Cortex of kidney (tissue), 1 donor: ENCODE results near the gene LCN10.
"Not testable (repeated sequence)": the region's sequence is repeated elsewhere in the genome, so short reads cannot be mapped to it uniquely, and the experiment has no call there.

Source experiments
- DNase-seq: peaks from one replicate; lab custom pipeline; 2025; lab: John Stamatoyannopoulos, UW

The LCN10 gene

DNA sequence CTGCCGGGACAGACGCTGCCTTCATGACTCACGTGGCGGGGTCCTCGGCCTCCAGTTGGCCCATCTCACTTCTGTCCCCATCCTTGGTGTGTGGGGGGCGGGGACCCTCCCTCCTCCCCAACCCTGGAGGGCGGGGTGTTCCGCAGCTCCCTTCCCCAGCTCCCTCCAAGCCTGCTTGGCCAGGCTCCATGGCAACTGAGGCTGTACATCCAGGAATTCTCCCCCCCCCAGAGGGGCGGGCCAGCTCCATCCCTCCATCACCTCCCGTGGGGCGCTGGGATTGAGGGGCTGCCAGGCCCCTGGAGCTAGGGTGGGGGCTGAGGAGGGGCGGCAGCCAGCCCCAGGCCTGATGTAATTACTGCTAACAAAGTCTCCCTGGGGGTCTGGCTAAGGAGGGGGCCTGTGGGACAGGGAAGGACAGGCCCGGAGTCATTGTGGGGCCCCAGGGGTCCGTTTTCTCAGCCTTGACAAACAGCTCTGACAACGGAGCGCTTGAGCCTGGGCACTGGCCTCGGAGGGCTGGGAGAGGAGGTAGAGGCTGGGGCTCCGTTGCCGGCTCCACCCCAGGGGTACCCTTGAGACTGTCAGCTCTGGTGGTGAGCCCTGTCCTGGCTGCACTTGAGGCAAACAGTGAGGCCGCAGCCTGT lies 22.4 kb downstream of the LCN10 start:
- DNase-seq, result no peak

DNA sequence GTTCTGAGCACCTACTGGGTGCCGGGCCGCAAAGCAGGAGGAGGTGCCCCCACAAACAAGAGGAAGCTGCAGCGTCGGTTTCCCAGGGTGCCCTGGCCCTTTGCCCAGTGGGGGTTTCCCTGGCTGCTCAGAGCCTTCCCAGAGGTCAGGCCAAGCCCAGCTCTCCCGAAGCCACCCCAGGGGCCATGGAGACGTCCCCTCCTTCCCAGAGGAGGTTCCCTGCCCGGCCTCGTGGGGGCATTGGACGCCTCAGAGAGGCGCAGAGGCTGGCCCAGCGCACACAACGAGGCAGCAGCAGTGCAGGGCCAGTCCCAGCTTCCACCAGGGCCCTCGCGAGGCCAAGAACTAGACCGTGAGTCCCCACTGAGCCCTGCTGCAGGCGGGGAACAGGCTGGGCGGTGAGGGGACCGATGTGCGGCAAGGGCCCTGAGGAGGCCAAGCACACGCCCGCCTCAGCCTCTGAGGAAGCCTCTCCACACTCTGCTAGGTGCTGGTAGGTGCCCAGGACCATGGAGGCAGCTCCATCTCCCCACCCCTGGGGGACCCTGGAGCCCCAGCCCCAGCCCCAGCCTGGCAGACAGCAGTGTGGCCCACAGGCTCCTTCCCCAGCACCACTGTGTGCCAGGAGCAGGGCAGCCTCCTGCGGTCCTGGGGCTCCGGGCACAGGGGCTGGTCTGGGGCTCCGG lies 23.4 kb downstream of the LCN10 start:
- DNase-seq, result no peak

DNA sequence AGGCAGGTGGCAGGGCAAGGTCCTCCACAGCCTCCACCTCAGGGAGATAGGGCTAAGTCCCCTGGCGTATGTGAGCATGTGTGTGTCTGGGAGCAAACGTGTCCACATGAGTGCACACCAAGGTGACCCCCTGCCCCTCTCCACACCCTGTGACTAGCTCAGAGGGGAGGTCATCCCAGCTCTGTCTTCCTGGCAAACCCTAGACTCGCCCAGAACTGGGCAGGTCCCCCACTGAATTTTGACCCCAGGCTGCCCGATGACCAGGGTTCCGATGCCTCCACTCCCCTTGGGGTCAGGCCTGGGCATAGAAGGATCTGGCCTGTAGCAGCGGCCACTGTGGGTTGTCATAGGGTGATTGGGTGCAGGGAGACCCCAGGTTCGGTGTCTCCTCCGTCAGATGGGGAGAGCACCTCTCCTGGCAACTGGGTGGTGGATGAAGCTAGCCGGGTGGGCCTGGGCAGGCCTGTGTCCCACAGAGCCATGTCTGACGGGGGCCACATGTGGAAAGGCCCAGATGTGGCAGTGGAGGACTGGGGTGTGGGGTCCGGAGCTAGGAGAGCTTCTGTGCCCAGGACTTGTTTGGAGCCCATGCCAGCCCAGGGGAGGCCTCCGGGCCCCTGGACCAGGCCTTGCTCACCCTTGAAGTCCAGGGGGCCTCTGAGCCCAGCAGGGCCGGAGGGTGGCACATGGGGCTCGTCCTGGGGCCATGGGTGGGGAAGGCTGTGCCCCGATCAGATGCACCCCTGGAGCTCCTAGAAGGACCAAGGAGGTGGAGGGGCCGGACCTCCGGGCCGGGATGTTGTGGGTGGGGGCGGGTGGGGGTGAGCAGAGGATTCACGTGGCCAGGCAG lies 24.2 kb downstream of the LCN10 start:
- DNase-seq, result no peak

DNA sequence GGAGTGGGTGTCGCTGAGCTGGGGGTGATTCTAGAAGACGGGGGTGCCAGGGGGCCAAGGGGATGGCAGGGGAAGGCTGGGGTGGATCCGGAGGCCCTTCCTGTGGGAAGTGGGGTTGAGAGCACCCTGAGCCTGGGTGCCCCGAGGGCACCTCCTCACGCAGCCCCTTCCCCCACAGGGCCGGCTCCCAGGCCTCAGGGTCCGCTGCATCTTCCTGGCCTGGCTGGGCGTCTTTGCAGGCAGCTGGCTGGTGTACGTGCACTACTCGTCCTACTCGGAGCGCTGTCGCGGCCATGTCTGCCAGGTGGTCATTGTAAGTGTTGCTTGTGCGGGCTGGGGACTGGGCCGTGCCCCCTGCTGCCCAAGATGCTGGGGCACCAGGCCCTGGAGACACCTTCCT lies 25.3 kb downstream of the LCN10 start:
- no peak for DNase-seq

DNA sequence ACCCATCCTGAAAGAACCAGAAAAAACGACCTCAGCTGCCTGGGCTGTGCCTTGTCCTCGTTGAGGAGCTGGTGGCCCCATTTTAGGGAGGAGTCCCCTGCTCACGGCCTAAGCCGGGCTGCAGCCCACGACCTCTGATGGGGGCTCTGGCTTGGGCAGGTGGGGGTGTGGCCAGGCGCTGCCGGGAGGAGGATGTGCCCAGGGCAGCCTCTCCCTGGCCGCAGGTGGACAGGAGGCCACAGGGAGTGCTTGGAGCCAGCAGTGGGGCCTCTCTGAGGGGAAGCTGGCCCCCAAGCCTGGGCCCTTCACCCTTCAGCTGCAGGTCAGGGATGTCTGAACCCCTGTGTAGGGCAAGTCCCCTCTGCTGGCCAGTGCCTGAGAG lies 27.9 kb downstream of the LCN10 start:
- DNase-seq, result no peak

DNA sequence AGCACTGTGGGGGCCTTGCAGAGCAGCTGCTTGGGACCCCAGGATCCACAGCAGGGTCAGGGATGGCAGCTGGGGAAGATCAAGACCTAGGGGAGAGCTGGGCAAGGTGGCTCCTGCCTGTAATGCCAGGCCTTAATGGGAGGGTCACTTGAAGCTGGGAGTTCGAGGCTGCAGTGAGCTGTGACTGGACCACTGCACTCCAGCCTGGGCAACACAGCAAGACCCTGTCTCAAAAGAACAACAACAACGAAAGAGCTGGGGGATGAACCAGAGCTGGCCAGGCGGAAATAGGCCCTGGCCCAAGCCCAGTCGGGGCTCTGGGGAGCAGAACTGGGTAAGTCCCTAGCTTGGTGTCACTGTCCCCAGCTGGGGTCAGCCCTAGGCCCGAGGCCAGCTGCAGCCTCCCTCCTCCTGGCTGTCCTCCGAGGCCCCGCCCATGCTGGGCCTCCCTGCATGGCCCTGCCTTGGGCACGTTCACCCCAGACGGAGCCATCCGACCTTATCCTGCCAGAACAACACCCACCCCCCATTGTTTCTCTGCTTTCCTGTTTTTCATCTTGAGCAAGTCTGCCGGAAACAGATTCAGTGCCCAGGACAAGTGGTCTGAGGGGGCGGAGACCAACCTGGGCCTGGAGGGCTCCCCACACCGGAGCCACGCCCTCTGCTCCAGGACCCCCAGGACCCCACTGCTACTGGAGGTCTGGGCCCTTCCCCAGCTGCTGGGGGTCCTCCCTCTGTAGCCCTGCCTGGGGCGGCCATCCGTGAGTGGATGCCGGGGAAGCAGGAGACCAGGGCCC lies 28.4 kb downstream of the LCN10 start:
- no peak for DNase-seq

DNA sequence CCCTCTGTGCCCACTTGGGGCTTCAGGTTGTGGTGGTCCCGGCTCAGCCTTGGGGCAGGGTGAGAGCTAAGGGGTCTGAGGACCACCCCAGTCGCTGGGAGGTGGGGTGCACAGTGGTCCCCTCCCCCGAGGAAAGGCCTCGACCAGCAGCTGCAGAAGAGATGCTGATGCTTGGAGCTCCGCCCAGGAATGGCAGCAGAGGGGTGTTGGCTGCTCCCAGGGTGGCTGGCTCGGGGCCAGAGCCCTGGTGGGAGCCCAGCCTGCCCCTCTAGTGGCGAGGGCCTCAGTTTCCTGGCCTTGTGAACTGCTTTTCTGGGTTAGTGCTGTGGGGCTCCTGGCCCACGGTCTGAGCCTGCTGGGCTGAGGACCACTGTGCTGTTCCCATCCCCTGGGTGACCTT lies 29.2 kb downstream of the LCN10 start:
- DNase-seq, result no peak

DNA sequence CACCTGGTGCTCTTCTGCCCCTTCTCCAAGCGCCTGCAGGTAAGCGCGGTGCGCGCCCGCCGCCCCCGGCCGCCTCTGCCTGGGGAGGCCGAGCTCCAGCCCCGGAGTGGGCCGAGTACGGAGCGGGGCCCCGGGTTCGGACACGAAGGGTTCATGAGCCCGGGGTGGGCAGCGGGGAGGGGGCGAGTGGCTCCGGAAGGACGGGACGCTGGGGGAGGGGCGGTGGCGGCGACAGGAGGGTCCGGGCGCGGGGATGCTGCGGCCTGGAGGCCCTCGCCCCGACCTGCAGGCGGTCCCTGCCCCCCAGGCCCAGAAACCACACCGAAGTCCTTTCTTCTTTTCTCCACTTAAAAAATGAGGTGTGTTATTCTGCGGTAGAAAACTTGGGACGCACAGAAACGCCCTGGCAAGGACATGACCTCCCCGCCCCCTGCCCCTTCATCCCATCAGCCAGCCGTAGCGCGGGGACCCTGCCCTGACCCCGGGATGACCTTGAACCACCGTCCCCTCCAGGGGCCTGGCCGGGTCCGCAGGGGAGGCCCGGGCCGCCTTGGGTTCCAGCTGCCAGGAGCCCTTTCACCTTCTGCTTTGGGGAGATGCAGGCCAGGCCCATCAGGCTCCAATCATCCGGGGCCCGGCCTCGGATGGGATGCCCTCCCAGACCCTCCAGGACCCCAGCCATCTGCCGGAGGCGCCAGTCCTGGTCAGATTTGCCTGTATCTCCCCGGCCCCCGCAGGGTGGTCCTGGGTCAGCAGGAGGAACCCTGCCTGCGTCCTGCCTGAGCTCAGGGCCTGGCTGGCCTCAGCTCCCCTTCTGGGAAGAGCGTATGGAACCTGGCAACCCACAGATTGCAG lies 29.8 kb downstream of the LCN10 start:
- DNase-seq, result no peak

DNA sequence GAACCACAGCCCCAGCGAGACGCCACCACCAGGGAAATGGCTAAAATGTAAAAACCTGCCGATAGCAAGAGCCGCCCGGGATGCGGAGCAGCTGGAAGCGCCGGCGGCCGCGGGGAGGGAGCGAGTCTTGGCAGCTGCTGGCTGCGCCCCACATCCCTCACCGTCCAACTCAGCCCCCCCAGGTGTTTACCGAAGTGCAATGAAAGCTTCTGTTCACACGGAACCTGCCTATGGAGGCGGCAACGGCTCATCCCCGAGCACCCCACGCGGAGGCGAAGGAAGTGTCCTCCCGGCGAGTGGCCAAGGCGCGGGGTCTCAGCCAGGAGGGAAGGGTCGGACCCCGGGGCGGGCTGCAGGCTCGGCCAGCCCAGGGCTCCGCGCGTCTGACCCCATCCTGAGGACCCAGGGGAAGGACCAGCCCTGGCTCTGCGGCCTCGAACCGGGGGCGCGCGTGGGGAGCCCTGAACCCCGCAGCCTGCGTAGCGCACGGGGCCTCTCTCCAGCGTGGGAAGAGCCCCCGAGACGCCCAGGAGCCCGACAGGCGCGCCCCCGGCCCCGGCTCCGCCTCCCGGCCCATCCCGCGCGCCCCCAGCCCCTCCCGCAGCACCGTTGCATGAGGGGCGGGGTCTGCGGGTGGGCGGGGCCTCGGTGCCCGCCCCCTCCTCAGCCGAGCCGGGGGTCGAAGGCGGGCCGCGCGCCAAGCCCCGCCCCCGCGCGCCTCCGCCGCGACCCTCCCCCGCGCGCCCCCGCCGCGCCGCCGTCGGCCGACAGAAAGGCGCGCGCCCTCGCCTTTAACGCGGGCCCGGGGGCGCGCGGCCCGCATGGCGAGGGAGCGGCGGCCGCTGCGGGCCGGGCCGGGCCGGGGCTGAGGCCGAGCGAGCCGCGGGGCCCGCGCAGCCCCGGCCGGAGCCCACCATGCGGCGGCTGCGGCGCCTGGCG lies 30.7 kb downstream of the LCN10 start, which contains the start of gene DIPK1B:
DIPK1B (plus strand) TSS at position 822 of the 939 bp plus-strand sequence; CDS start at position 916, 94 bp downstream.
- DNase-seq, result no peak

DNA sequence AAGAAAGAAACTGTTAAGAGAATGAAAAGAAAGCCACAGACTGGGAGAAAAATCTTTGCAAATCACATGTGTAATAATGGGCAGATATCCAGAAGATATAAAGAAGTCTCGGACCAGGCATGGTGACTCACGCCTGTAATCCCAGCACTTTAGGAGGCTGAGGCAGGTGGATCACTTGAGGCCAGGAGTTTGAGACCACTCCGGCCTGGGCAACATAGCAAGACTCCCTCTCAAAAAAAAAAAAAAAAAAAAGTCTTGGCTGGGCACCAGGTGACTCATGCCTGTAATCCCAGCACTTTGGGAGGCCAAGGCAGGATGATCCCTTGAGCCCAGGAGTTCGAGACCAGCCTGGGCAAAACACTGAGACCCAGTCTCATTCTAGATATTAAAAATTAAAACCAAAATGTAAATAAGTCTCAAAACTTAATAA lies 31.5 kb downstream of the LCN10 start:
- DNase-seq, result not testable (repeated sequence)

DNA sequence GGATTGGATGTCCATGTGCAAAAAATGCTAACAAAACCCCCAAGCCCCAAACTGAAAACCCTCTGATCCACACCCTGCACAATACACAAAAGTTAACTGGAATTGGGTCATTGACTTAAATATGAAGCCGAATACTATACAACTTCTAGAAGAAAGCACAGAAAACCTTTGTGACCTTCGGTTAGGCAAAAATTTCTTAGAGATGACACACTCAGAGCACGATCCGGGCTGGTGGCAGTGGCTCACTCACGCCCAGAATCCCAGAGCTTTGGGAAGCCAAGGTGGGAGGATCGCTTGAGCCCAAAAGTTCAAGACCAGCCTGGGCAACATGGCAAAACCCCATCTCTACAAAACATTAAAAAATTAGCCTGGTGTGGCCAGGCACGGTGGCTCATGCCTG lies 32.2 kb downstream of the LCN10 start:
- DNase-seq, result no peak

DNA sequence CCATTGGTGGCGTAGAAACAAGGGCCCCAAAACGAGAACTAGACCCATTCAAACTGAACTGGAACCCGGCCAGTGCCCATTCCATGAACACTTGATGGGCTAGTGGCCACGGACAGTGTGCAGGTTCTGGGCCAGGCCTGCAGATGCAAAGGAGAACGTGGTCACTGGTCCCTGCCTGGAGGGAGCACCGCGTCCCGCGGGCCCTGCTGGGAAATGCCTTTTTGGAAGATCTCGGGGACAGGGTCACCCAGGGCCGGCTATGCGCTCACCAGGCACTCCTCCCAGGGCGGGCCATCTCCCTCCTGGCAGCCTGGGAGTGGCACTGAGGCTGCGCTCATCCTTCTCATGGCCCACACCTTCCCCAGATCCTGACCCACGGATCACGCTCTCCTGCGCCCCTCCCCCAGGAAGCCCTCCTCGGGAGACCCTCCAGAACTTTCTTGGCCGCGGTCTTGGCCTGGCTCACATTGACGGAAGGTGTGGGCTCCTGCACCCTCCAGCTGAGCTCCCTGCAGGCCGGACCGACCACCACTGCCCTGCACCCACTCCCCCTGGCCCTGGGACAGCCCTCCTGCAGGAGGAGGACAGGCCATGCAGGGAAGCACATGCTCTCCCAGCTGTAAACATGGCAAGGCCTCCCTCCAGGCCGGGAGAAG lies 33.2 kb downstream of the LCN10 start:
- DNase-seq, result no peak

DNA sequence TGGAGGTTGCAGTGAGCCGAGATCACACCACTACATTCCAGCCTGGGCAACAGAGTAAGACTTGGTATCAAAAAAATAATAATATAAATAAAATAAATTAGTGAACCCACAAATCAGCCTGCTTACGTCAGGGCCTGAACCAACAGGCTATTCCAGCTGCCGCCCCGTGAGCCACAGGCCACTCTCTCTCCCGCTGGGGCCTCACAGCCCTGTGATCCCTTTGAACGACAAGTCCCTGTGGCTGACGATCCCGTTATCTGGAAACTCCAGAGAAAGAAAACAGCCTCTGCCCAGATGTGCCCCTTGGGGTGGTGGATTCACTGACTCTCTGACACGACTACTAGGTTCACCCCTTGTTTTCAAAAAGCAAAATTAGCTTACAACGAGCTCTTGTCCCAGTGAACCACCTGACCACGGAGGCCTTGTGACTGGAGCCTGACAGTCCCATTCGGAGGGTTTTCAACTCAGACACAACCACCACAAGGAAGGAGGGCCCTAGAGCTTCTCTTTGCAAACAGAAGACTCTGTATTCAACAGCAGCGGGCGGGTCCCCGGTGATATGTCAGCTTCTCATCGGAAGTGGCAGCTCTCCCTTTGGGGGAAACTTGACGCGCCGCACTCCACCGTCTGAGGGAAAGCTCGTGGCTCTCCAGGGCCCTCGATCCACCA lies 34.8 kb downstream of the LCN10 start:
- DNase-seq, result no peak

DNA sequence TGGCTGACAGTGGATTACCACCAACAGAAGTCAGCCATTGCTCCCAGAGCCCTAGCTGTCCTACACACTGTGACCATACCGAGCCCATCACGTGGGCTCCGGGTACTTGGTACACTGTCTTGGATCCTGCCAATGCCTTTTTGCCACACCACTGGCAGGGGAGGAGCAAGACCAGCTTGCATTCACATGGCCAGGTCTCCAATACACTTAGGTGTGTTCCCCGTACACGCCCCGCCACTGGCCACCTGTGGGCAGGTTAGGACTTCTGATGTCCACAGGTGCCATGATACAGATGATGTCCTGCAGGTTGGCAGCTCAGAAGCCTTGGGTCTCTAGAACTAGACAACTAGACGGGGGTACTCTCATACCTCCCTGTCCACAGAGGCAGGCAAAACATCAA lies 35.7 kb downstream of the LCN10 start:
- no peak for DNase-seq

DNA sequence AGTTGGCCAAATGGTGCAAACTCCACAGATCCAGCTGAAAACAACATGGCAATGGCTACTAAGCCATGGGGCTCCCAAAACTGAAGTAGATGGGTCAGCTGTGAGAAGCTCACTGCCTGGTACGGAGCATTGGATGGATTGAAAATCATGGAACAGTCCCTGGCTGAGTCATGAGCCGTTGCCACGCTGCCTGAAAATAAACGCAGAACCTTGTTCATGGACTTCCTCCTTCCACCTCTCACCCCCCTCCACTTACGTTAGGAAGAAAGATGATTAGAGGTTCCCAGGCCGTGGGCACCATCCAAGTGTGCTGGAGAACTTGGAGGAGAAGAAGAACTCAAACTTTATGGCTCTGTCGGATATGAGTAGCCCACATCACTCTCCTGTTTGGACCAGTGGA lies 37.2 kb downstream of the LCN10 start:
- no peak for DNase-seq

DNA sequence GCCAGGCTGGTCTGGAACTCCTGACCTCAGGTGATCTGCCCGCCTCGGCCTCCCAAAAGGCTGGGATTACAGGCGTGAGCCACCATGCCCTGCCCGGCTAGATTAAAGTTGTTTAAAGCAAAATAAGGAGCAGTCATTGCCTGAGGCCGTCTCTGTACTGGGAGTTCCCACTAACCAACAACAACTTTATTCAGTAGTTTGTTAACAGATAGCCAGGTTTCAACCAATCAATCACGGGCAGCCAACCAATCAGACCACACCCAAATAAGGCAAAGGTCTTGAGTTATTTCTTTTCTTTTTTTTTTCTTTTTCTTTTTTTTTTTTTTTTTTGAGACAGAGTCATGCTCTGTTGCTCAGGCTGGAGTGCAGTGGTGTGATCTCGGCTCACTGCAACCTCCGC lies 38.0 kb downstream of the LCN10 start:
- DNase-seq, result not testable (repeated sequence)

DNA sequence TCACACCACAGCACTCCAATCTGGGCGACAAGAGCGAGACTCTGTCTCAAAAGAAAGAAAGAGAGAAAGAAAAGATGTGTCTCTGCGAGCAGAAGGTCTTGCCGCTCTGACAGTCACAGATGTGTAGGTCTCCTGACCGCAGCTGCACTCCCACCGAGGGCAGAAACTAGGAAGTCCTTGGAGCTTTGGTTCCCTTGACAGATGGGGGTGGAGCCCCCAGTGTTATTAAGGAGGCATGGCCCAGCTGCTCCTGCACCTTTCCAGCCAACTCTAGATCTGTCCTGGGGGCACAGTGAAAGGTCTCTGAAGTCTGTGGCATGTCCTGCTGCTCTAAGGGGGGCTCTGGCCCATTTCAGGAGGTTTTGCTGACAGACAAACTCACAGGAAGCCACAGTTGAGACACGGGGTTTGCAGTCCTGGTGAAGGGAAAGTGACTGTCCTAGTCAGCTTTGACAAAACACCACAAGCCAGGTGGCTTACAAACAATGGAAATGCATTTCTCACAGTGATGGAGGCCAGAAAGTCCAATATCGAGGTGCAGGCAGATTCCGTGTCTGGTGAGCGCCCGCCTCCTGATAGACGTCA lies 39.4 kb downstream of the LCN10 start:
- no peak for DNase-seq

DNA sequence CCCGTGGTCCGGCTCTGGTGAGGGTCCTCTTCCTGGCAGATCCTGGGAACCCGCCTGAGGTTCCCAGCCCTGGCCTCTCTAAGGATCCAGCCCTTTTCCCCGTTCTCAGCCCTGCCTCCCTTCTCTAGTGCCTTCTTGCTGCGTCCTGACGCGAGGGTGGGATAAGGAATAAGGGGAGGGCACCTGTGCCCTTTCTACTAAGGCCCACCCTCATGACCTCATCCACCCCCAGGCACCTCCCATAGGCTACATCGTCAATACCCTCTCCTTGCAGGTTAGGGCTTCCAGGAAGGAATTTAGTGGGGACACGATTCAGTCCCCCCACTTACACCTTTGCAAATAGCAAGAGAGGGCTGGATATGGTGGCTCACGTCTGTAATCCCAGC lies 41.1 kb downstream of the LCN10 start:
- no peak for DNase-seq
